IMR-90 (cell line): ENCODE data around the gene ANK3. TPM values are rescaled to one million over a fixed set of nuclear protein-coding genes. Genes with fewer than 3 reads are reported as not detected.

ENCODE experiments used
- ATAC-seq: fragments of 200-7000 bp; cut with Tn5 transposase; 2 replicates; pipeline ENCODE4 v1.9.1; 2020; ENCODE audit warnings: low read depth, mild to moderate bottlenecking, moderate library complexity
- BruUV-seq: library from RNA; stranded (reverse); fragments of 400-500 nt; replicated peaks from 2 replicates; lab custom pipeline; 2021; lab: Mats Ljungman, UMichigan
- CTCF ChIA-PET: fragments of 300-600 bp; formaldehyde crosslinking; extraction: SDS; loops from one replicate; lab custom pipeline; 2021; ENCODE audit warnings: antibody characterized with exemption; lab: Yijun Ruan, JAX
- POLR2A ChIA-PET: fragments of 300-600 bp; sonication (Branson Sonifier 250); formaldehyde crosslinking; loops from one replicate; lab custom pipeline; 2022; ENCODE audit warnings: antibody characterized with exemption; ENCODE audit not compliant: unreplicated experiment; lab: Charles Lee
- DNase-seq: peaks from one replicate; pipeline ENCODE4 v3.0.0; 2013
- H2AFZ ChIP-seq: replicated peaks from 2 replicates; pipeline ENCODE3; 2013; ENCODE audit warnings: low read length, mild to moderate bottlenecking; ENCODE audit not compliant: poor library complexity
- H2AK5ac ChIP-seq: 2 replicates; pipeline ENCODE4 v1.6.1; 2013; ENCODE audit warnings: low read depth, low read length, inconsistent platforms
- H2AK9ac ChIP-seq: replicated peaks from 2 replicates; pipeline ENCODE3; 2013; ENCODE audit warnings: mild to moderate bottlenecking, low read depth, low read length, moderate library complexity; ENCODE audit not compliant: poor library complexity
- H2BK120ac ChIP-seq: 2 replicates; pipeline ENCODE4 v1.6.1; 2013; ENCODE audit warnings: low read depth, low read length, inconsistent platforms
- H2BK15ac ChIP-seq: 3 replicates; pipeline ENCODE4 v1.6.1; 2013; ENCODE audit warnings: low read depth, low read length, inconsistent platforms
- H2BK20ac ChIP-seq: 2 replicates; pipeline ENCODE4 v1.6.1; 2013; ENCODE audit warnings: low read depth, mild to moderate bottlenecking, inconsistent platforms, low read length, moderate library complexity
- H2BK5ac ChIP-seq: 2 replicates; pipeline ENCODE4 v1.6.1; 2013; ENCODE audit warnings: mild to moderate bottlenecking, low read depth, low read length, inconsistent platforms; ENCODE audit not compliant: poor library complexity, severe bottlenecking
- H3K14ac ChIP-seq: replicated peaks from 2 replicates; pipeline ENCODE4 v1.6.1; 2013; ENCODE audit warnings: low read depth, low read length, inconsistent platforms
- H3K18ac ChIP-seq: 2 replicates; pipeline ENCODE4 v1.6.1; 2013; ENCODE audit warnings: low read depth, low read length, control low read depth
- H3K23ac ChIP-seq: 2 replicates; pipeline ENCODE4 v1.6.1; 2013; ENCODE audit warnings: low read depth, low read length, inconsistent platforms
- H3K27ac ChIP-seq: 2 replicates; pipeline ENCODE4 v1.5.1; 2013; ENCODE audit warnings: mild to moderate bottlenecking, control low read depth, low read length; ENCODE audit not compliant: insufficient read depth
- H3K27me3 ChIP-seq: 2 replicates; pipeline ENCODE4 v1.6.1; 2013; ENCODE audit warnings: low read length; ENCODE audit not compliant: control insufficient read depth, insufficient read depth
- H3K36me3 ChIP-seq: 2 replicates; pipeline ENCODE4 v1.6.1; 2013; ENCODE audit warnings: low read length, mixed read lengths; ENCODE audit not compliant: control insufficient read depth, insufficient read depth
- H3K4ac ChIP-seq: 2 replicates; pipeline ENCODE4 v1.6.1; 2013; ENCODE audit warnings: low read depth, low read length, inconsistent platforms
- H3K4me1 ChIP-seq: 2 replicates; pipeline ENCODE4 v1.6.1; 2013; ENCODE audit warnings: low read length, mixed read lengths; ENCODE audit not compliant: control insufficient read depth, insufficient read depth
- H3K4me2 ChIP-seq: 2 replicates; pipeline ENCODE4 v1.6.1; 2013; ENCODE audit warnings: low read depth, mild to moderate bottlenecking, control low read depth, low read length, moderate library complexity
- H3K4me3 ChIP-seq: 2 replicates; pipeline ENCODE4 v1.5.1; 2013; ENCODE audit warnings: low read depth, mild to moderate bottlenecking, control low read depth, low read length, moderate library complexity; ENCODE audit not compliant: insufficient read depth
- H3K56ac ChIP-seq: 2 replicates; pipeline ENCODE4 v1.6.1; 2013; ENCODE audit warnings: low read length, inconsistent platforms; ENCODE audit not compliant: insufficient read depth; ENCODE audit errors: extremely low read depth
- H3K79me1 ChIP-seq, 2 experiments: 2 replicates each; pipeline ENCODE4 v1.6.1; 2013; ENCODE audit warnings: low read length in 2 of 2, inconsistent platforms in 1 of 2, low read depth in 1 of 2
- H3K9ac ChIP-seq: 2 replicates; pipeline ENCODE4 v1.6.1; 2013; ENCODE audit warnings: low read depth, low read length, control low read depth
- H3K9me1 ChIP-seq: 2 replicates; pipeline ENCODE4 v1.6.1; 2013; ENCODE audit warnings: low read length, inconsistent platforms; ENCODE audit not compliant: insufficient read depth
- H3K9me3 ChIP-seq: 2 replicates; pipeline ENCODE4 v1.6.1; 2013; ENCODE audit warnings: low read length; ENCODE audit not compliant: control insufficient read depth, insufficient read depth
- H4K20me1 ChIP-seq: 2 replicates; pipeline ENCODE4 v1.6.1; 2013; ENCODE audit warnings: low read length, inconsistent platforms; ENCODE audit not compliant: insufficient read depth
- H4K5ac ChIP-seq: 2 replicates; pipeline ENCODE4 v1.6.1; 2013; ENCODE audit warnings: mild to moderate bottlenecking, low read depth, low read length, control low read depth
- H4K8ac ChIP-seq, 2 experiments: 2 replicates each; pipeline ENCODE4 v1.6.1; 2013; ENCODE audit warnings: low read depth in 2 of 2, low read length in 2 of 2, control low read depth in 1 of 2, inconsistent platforms in 1 of 2
- H4K91ac ChIP-seq: 2 replicates; pipeline ENCODE4 v1.6.1; 2013; ENCODE audit warnings: low read depth, low read length, inconsistent platforms; ENCODE audit not compliant: insufficient read depth
- BHLHE40 ChIP-seq: fragments of 150-350 bp; IDR thresholded peaks from 2 replicates; pipeline ENCODE4 v1.6.1; 2016; ENCODE audit warnings: mild to moderate bottlenecking, low read depth, low read length
- CEBPB ChIP-seq: IDR thresholded peaks from 2 replicates; pipeline ENCODE4 v1.6.1; 2012; ENCODE audit warnings: low read depth, low read length, improper control_type of control experiment
- CHD1 ChIP-seq: IDR thresholded peaks from 2 replicates; pipeline ENCODE4 v1.6.1; 2012; ENCODE audit warnings: low read depth, low read length, improper control_type of control experiment
- FOS ChIP-seq: fragments of 150-350 bp; IDR thresholded peaks from 2 replicates; pipeline ENCODE4 v1.6.1; 2016; ENCODE audit warnings: low read depth, low read length
- MAFK ChIP-seq: IDR thresholded peaks from 2 replicates; pipeline ENCODE4 v1.6.1; 2012; ENCODE audit warnings: low read depth, low read length, improper control_type of control experiment
- MAZ ChIP-seq: IDR thresholded peaks from 2 replicates; pipeline ENCODE4 v1.6.1; 2012; ENCODE audit warnings: low read depth, mild to moderate bottlenecking, low read length, improper control_type of control experiment, moderate library complexity, borderline replicate concordance
- MXI1 ChIP-seq: IDR thresholded peaks from 2 replicates; pipeline ENCODE4 v1.6.1; 2012; ENCODE audit warnings: low read depth, mild to moderate bottlenecking, low read length, moderate library complexity, borderline replicate concordance
- NFE2L2 ChIP-seq: fragments of 150-350 bp; IDR thresholded peaks from 2 replicates; pipeline ENCODE4 v1.6.1; 2016; ENCODE audit warnings: low read depth, mild to moderate bottlenecking, low read length
- POLR2A ChIP-seq: IDR thresholded peaks from 2 replicates; pipeline ENCODE4 v1.6.1; 2012; ENCODE audit warnings: mild to moderate bottlenecking, low read depth, low read length
- RAD21 ChIP-seq: IDR thresholded peaks from 2 replicates; pipeline ENCODE4 v1.6.1; 2012; ENCODE audit warnings: low read length, improper control_type of control experiment
- RCOR1 ChIP-seq: IDR thresholded peaks from 2 replicates; pipeline ENCODE4 v1.6.1; 2012; ENCODE audit warnings: mild to moderate bottlenecking, low read length, improper control_type of control experiment; ENCODE audit not compliant: insufficient replicate concordance
- RFX5 ChIP-seq: IDR thresholded peaks from 2 replicates; pipeline ENCODE4 v1.8.0; 2012; ENCODE audit warnings: low read depth, mild to moderate bottlenecking, low read length, moderate library complexity
- SMC3 ChIP-seq: fragments of 150-350 bp; IDR thresholded peaks from 2 replicates; pipeline ENCODE4 v1.6.1; 2016; ENCODE audit warnings: low read depth, mild to moderate bottlenecking, antibody characterized with exemption, low read length, moderate library complexity
- WGBS, 2 experiments: methylation state at CpG; one replicate each; pipeline versions ENCODE4 v1.1.5 to v1.1.7; 2013; ENCODE audit warnings: missing lambda C conversion rate in 2 of 2; ENCODE audit not compliant: insufficient read length in 1 of 2; ENCODE audit errors: extremely low coverage in 2 of 2; 5-methylcytosine and 5-hydroxymethylcytosine counted together
- dilution Hi-C: fragments of 300-500 bp; cut with HindIII; formaldehyde crosslinking; loops from one replicate; pipeline ENCODE4 v1.14.3; 2018; ENCODE audit warnings: low sequenced_read_pairs; ENCODE audit not compliant: unreplicated experiment
- in situ Hi-C: fragments of 300-500 bp; cut with MboI; formaldehyde crosslinking; loops from 3 replicates; pipeline ENCODE4 v1.14.3; 2019; ENCODE audit warnings: low sequenced_read_pairs, inconsistent platforms, mixed read lengths
- intact Hi-C: fragments of 100-400 bp; cut with micrococcal nuclease; formaldehyde crosslinking; loops from 2 replicates; pipeline ENCODE4 v1.10.0; 2022
- polyA plus RNA-seq, 3 experiments: library from polyadenylated mRNA; depleted of rRNA; stranded (reverse); fragments of >200 nt; gene quantifications; 2 replicates each; pipeline ENCODE4 v1.2.3, GENCODE V29; 2012; ENCODE audit warnings: low replicate concordance in 1 of 3
- total RNA-seq: library from RNA; depleted of rRNA; stranded (reverse); fragments of >200 nt; gene quantifications from 2 replicates; pipeline ENCODE4 v1.2.3, GENCODE V29; 2012
- TF ChIP-seq, protein P1 (sequence below): conservative IDR thresholded peaks from 2 replicates; pipeline ENCODE4 v1.5.1; 2012; ENCODE audit warnings: mild to moderate bottlenecking, low read depth, low read length, improper control_type of control experiment
- TF ChIP-seq, protein P2 (sequence below): fragments of 150-350 bp; IDR thresholded peaks from 2 replicates; pipeline ENCODE4 v1.6.1; 2017; ENCODE audit warnings: mild to moderate bottlenecking, antibody characterized with exemption, low read length, low read depth

Gene ANK3
- total and polyA plus RNA-seq, 2 of the 4 experiments (the other 2 are of a cell fraction): 0.63 to 1.8 TPM

DNA sequence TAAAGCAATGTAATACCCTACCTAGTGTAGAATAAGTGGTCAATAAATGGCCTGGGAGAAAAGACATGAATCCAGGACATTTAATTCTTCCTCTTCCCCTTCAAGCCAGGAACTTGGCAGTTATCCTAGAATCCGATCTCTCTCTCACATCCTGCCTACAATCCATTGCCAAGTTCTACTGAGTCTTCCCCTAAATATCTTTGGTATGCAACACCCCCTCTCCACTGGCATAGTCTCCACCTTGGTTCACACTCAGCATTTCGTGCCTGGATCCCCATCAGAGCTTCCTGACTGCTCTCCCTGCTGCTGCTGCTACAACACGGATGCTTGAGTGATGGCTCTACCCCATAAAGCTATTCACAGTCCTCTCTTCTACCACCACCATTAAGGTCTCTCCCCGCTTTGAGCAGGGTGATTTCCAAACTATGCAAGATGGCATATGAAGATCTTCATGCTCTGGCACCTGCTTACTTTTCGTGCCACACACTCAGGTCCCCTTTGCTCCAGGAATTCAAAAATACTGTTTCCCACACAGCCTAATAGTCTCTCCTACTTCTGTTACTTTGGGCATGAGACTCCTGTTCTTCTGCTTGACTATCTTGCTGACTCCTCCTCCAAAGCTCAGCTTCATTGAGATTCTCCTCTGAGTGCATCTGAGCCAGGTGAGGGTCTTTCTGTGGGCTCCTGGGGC lies 4.8 kb downstream of the ANK3 start:
- BruUV-seq: no TSS peak
- Histone ChIP-seq H3K9ac (peak overlapping the region; percentile 39; the same call in 1 of the 2 replicates), H4K8ac (peak overlapping the region; percentile 76 to 79), H3K27ac (peak overlapping the region; percentile 49), H3K14ac (peak overlapping the region; percentile 90), H3K9me1 (peaks cover 10% of the 10 kb centered on the region; the same call in 1 of the 2 replicates), H2BK20ac (peak overlapping the region; percentile 99), H4K5ac (peak overlapping the region; percentile 13), H4K91ac (peak overlapping the region; percentile 96), H3K4me2 (peak overlapping the region; percentile 23), H2BK15ac (peak overlapping the region; percentile 96; the same call in 2 of the 3 replicates), H2AK9ac (peak overlapping the region; percentile 18), H3K27me3 (no peaks in the 10 kb centered on the region), H3K23ac (peak overlapping the region; percentile 80), H4K20me1 (no peaks in the 10 kb centered on the region), H3K56ac (peak overlapping the region; percentile 75; the same call in 1 of the 2 replicates), H3K9me3 (no peaks in the 10 kb centered on the region), H2AFZ (peak overlapping the region; percentile 4), H3K18ac (peak overlapping the region; percentile 58), H2BK120ac (peak overlapping the region; percentile 98), H3K4me3 (no peak overlapping the region), H3K79me1 (no peaks in the 10 kb centered on the region), H3K4ac (peak overlapping the region; percentile 95), H3K36me3 (no peaks in the 10 kb centered on the region), H2AK5ac (peak overlapping the region; percentile 87), H2BK5ac (peak overlapping the region; percentile 95), H3K4me1 (peaks cover 11% of the 10 kb centered on the region)
- intact Hi-C loops (loop anchor here (2.0 to 5.0 kb wide), 2 partner anchors 24 to 42 kb away; no protein-coding TSS in a partner anchor), dilution Hi-C loops (no loop called here), in situ Hi-C loops (no loop called here)
- DNase-seq (peak; percentile 98), ATAC-seq (peak; percentile 98)
- POLR2A ChIA-PET: no interaction called here
- 19% methylated on average over 4 of the region's 5 CpGs; no CpG with 5 or more reads in 1 of the 2 experiments for WGBS, 2 experiments
- CTCF ChIA-PET: interaction anchor here (2.1 kb wide), 1 partner anchor 16 kb away, joined by 6 read pairs; no protein-coding TSS in a partner anchor
- TF ChIP-seq, protein P1, sequence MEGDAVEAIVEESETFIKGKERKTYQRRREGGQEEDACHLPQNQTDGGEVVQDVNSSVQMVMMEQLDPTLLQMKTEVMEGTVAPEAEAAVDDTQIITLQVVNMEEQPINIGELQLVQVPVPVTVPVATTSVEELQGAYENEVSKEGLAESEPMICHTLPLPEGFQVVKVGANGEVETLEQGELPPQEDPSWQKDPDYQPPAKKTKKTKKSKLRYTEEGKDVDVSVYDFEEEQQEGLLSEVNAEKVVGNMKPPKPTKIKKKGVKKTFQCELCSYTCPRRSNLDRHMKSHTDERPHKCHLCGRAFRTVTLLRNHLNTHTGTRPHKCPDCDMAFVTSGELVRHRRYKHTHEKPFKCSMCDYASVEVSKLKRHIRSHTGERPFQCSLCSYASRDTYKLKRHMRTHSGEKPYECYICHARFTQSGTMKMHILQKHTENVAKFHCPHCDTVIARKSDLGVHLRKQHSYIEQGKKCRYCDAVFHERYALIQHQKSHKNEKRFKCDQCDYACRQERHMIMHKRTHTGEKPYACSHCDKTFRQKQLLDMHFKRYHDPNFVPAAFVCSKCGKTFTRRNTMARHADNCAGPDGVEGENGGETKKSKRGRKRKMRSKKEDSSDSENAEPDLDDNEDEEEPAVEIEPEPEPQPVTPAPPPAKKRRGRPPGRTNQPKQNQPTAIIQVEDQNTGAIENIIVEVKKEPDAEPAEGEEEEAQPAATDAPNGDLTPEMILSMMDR: no peak
- TF ChIP-seq BHLHE40 (peak; percentile 41; the same call in 1 of the 2 replicates), FOS (no peak), NFE2L2 (0 out of 2 replicates have a peak, but pooled peaks have one; percentile 26), MXI1 (no peak), RAD21 (no peak), POLR2A (no peak), MAFK (peak; percentile 69), CEBPB (no peak), MAZ (no peak; the same call in 1 of the 2 replicates), SMC3 (no peak), RFX5 (no peak), CHD1 (no peak), RCOR1 (no peak)
- TF ChIP-seq, protein P2, sequence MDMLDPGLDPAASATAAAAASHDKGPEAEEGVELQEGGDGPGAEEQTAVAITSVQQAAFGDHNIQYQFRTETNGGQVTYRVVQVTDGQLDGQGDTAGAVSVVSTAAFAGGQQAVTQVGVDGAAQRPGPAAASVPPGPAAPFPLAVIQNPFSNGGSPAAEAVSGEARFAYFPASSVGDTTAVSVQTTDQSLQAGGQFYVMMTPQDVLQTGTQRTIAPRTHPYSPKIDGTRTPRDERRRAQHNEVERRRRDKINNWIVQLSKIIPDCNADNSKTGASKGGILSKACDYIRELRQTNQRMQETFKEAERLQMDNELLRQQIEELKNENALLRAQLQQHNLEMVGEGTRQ: no peak
